H1 (cell line): ENCODE measurements around the gene TNPO3. TPM values are rescaled to one million over a fixed set of nuclear protein-coding genes. Genes with fewer than 3 reads are reported as not detected.

Experiments
- CHD2 ChIP-seq: IDR thresholded peaks from 2 replicates; pipeline ENCODE4 v1.6.1; 2012; ENCODE audit warnings: low read length, improper control_type of control experiment
- POLR2A ChIP-seq, 2 experiments: IDR thresholded peaks; 1 replicate in 1 of 2; 2 replicates in 1 of 2; pipeline ENCODE4 v1.6.1; 2011; ENCODE audit warnings: low read depth in 2 of 2, low read length in 2 of 2, mild to moderate bottlenecking in 2 of 2; ENCODE audit errors: control extremely low read depth in 1 of 2
- SAP30 ChIP-seq: fragments of 300-600 bp; sonication (generic); IDR thresholded peaks from 2 replicates; pipeline ENCODE4 v1.7.1; 2012; ENCODE audit warnings: low read length, moderate library complexity, mild to moderate bottlenecking, inconsistent platforms; ENCODE audit not compliant: insufficient read depth, insufficient replicate concordance
- SRF ChIP-seq: IDR thresholded peaks from 2 replicates; pipeline ENCODE4 v1.6.1; 2011; ENCODE audit warnings: mild to moderate bottlenecking, low read depth, low read length, moderate library complexity
- TAF7 ChIP-seq: optimal IDR thresholded peaks from 2 replicates; pipeline ENCODE3; 2011; ENCODE audit warnings: low read depth, mild to moderate bottlenecking, inconsistent platforms, low read length, moderate library complexity, borderline replicate concordance
- TEAD4 ChIP-seq: IDR thresholded peaks from 2 replicates; pipeline ENCODE4 v1.6.1; 2012; ENCODE audit warnings: low read depth, low read length, inconsistent platforms, mixed read lengths
- ZNF274 ChIP-seq: IDR thresholded peaks from 2 replicates; pipeline ENCODE4 v1.7.0; 2012; ENCODE audit warnings: low read length, borderline replicate concordance; ENCODE audit errors: extremely low read depth
- polyA plus RNA-seq, 7 experiments: library from polyadenylated mRNA; depleted of rRNA in 3 of 7; stranded (reverse) in 5 of 7; unstranded in 2 of 7; fragments of >200 nt in 5 of 7; fragments of 200-250 nt in 2 of 7; gene quantifications; 1 replicate in 5 of 7; 2 replicates in 1 of 7; 4 replicates in 1 of 7; pipeline versions ENCODE4 v1.2.1 to v1.2.3, GENCODE V29; 2011 to 2013; ENCODE audit warnings: missing spikeins in 2 of 7, mixed read lengths in 2 of 7
- total RNA-seq: library from RNA; stranded (reverse); fragmentation: NEBNext Ultra II Directional; extraction: Animal tissue kit (Norgen Biotek cat#: 25700); gene quantifications from 2 replicates; pipeline ENCODE4 v1.2.1, GENCODE V29; 2021

Gene TNPO3
- total and polyA plus RNA-seq, 2 of the 8 experiments (the other 6 are each of a cell fraction or from before 2014, with no cell fraction given), result 67.6 to 99.2 TPM

GRCh38 chr7:128963327-128963757, 91.6 kb downstream of the TNPO3 start (continued):
- TF ChIP-seq SRF, result no peak
- no peak for TF ChIP-seq ZNF274
- TF ChIP-seq CHD2, result no peak
- no peak for TF ChIP-seq TAF7
- no peak for TF ChIP-seq SAP30
- TF ChIP-seq TEAD4, result no peak
- no peak for TF ChIP-seq POLR2A (IDR thresholded peaks at IDR 0.05; ENCODE audit: control extremely low read depth in 1 of 2, low read depth in 2 of 2, low read length in 2 of 2)
- TF ChIP-seq, all 59 proteins: peak for 0
